ENCODE measurements around the gene BTRC.

BTRC gene

GRCh38 chr10:101560298-101561067 is 206.5 kb downstream of the BTRC start:
- Histone ChIP-seq H3K9ac (ENCODE audit: low read length) (no peak overlapping the region), H3K9me3 (ENCODE audit: control insufficient read depth, low read depth, low read length) (no peaks in the 10 kb centered on the region), H3K4me3 (ENCODE audit: low read length) (no peak overlapping the region), H3K36me3 (ENCODE audit: control insufficient read depth, low read depth, low read length) (no peaks in the 10 kb centered on the region), H3K4me1 (ENCODE audit: control insufficient read depth, low read depth, low read length) (no peaks in the 10 kb centered on the region), H3K27ac (ENCODE audit: low read length) (no peak overlapping the region), H3K27me3 (ENCODE audit: control insufficient read depth, insufficient read depth, low read length) (peaks cover 10% of the 10 kb centered on the region)

- no peak overlapping the region for H3K9ac ChIP-seq (ENCODE audit: low read length)
- H3K4me3 ChIP-seq (ENCODE audit: low read length): no peak overlapping the region
- no peaks in the 10 kb centered on the region for H3K9me3 ChIP-seq (ENCODE audit: control insufficient read depth, low read depth, low read length)
- no peaks in the 10 kb centered on the region for H3K4me1 ChIP-seq (ENCODE audit: control insufficient read depth, low read depth, low read length)
- no peaks in the 10 kb centered on the region for H3K36me3 ChIP-seq (ENCODE audit: control insufficient read depth, low read depth, low read length)
- H3K27ac ChIP-seq (ENCODE audit: low read length): no peak overlapping the region
- H3K27me3 ChIP-seq (ENCODE audit: control insufficient read depth, insufficient read depth, low read length): peaks cover 18% of the 10 kb centered on the region
Observed at GRCh38 chr10:101561068-101561915, 207.3 kb downstream of the BTRC start.

- Histone ChIP-seq H3K4me1 (ENCODE audit: control insufficient read depth, low read depth, low read length) (no peaks in the 10 kb centered on the region), H3K36me3 (ENCODE audit: control insufficient read depth, low read depth, low read length) (no peaks in the 10 kb centered on the region), H3K27ac (ENCODE audit: low read length) (no peak overlapping the region)
Observed at GRCh38 chr10:101562231-101562630, 208.3 kb downstream of the BTRC start.

GRCh38 chr10:101563007-101563406 is 209.0 kb downstream of the BTRC start:
- H3K4me1 ChIP-seq (ENCODE audit: control insufficient read depth, low read depth, low read length): no peaks in the 10 kb centered on the region
- H3K36me3 ChIP-seq (ENCODE audit: control insufficient read depth, low read depth, low read length): no peaks in the 10 kb centered on the region
- no peaks in the 10 kb centered on the region for H3K9me3 ChIP-seq (ENCODE audit: control insufficient read depth, low read depth, low read length)
- no peak overlapping the region for H3K9ac ChIP-seq (ENCODE audit: low read length)
- peaks cover 35% of the 10 kb centered on the region for H3K27me3 ChIP-seq (ENCODE audit: control insufficient read depth, insufficient read depth, low read length)
- no peak overlapping the region for H3K4me3 ChIP-seq (ENCODE audit: low read length)
- H3K27ac ChIP-seq (ENCODE audit: low read length): no peak overlapping the region

More at GRCh38 chr10:101562231-101562630, 208.3 kb downstream of the BTRC start:
- H3K4me3 ChIP-seq (ENCODE audit: low read length): no peak overlapping the region
- H3K27me3 ChIP-seq (ENCODE audit: control insufficient read depth, insufficient read depth, low read length): peaks cover 27% of the 10 kb centered on the region
- no peak overlapping the region for H3K9ac ChIP-seq (ENCODE audit: low read length)
- H3K9me3 ChIP-seq (ENCODE audit: control insufficient read depth, low read depth, low read length): no peaks in the 10 kb centered on the region

- H3K4me3 ChIP-seq (ENCODE audit: low read length): no peak overlapping the region
- H3K9me3 ChIP-seq (ENCODE audit: control insufficient read depth, low read depth, low read length): no peaks in the 10 kb centered on the region
- no peak overlapping the region for H3K27ac ChIP-seq (ENCODE audit: low read length)
- H3K9ac ChIP-seq (ENCODE audit: low read length): no peak overlapping the region
- H3K4me1 ChIP-seq (ENCODE audit: control insufficient read depth, low read depth, low read length): no peaks in the 10 kb centered on the region
- H3K36me3 ChIP-seq (ENCODE audit: control insufficient read depth, low read depth, low read length): no peaks in the 10 kb centered on the region
- H3K27me3 ChIP-seq (ENCODE audit: control insufficient read depth, insufficient read depth, low read length): peaks cover 40% of the 10 kb centered on the region
Observed at GRCh38 chr10:101563497-101564040, 209.6 kb downstream of the BTRC start.

GRCh38 chr10:101564490-101564991 is 210.6 kb downstream of the BTRC start:
- Histone ChIP-seq H3K4me1 (ENCODE audit: control insufficient read depth, low read depth, low read length) (no peaks in the 10 kb centered on the region), H3K36me3 (ENCODE audit: control insufficient read depth, low read depth, low read length) (no peaks in the 10 kb centered on the region), H3K27ac (ENCODE audit: low read length) (no peak overlapping the region), H3K4me3 (ENCODE audit: low read length) (no peak overlapping the region), H3K9ac (ENCODE audit: low read length) (no peak overlapping the region), H3K9me3 (ENCODE audit: control insufficient read depth, low read depth, low read length) (no peaks in the 10 kb centered on the region), H3K27me3 (ENCODE audit: control insufficient read depth, insufficient read depth, low read length) (peaks cover 50% of the 10 kb centered on the region)

GRCh38 chr10:101565370-101565900 is 211.5 kb downstream of the BTRC start:
- no peaks in the 10 kb centered on the region for H3K4me1 ChIP-seq (ENCODE audit: control insufficient read depth, low read depth, low read length)

GRCh38 chr10:101565936-101566332 is 212.0 kb downstream of the BTRC start:
- Histone ChIP-seq H3K4me3 (ENCODE audit: low read length) (no peak overlapping the region), H3K27me3 (ENCODE audit: control insufficient read depth, insufficient read depth, low read length) (peaks cover 61% of the 10 kb centered on the region), H3K9me3 (ENCODE audit: control insufficient read depth, low read depth, low read length) (no peaks in the 10 kb centered on the region), H3K27ac (ENCODE audit: low read length) (no peak overlapping the region), H3K4me1 (ENCODE audit: control insufficient read depth, low read depth, low read length) (no peaks in the 10 kb centered on the region), H3K36me3 (ENCODE audit: control insufficient read depth, low read depth, low read length) (no peaks in the 10 kb centered on the region), H3K9ac (ENCODE audit: low read length) (no peak overlapping the region)

More at GRCh38 chr10:101565370-101565900, 211.5 kb downstream of the BTRC start:
- Histone ChIP-seq H3K27me3 (ENCODE audit: control insufficient read depth, insufficient read depth, low read length) (peaks cover 56% of the 10 kb centered on the region), H3K36me3 (ENCODE audit: control insufficient read depth, low read depth, low read length) (no peaks in the 10 kb centered on the region), H3K27ac (ENCODE audit: low read length) (no peak overlapping the region), H3K9me3 (ENCODE audit: control insufficient read depth, low read depth, low read length) (no peaks in the 10 kb centered on the region), H3K4me3 (ENCODE audit: low read length) (no peak overlapping the region), H3K9ac (ENCODE audit: low read length) (no peak overlapping the region)

- no peak overlapping the region for H3K9ac ChIP-seq (ENCODE audit: low read length)
- H3K4me1 ChIP-seq (ENCODE audit: control insufficient read depth, low read depth, low read length): no peaks in the 10 kb centered on the region
- H3K27me3 ChIP-seq (ENCODE audit: control insufficient read depth, insufficient read depth, low read length): peaks cover 67% of the 10 kb centered on the region
- H3K27ac ChIP-seq (ENCODE audit: low read length): no peak overlapping the region
- no peaks in the 10 kb centered on the region for H3K36me3 ChIP-seq (ENCODE audit: control insufficient read depth, low read depth, low read length)
- H3K9me3 ChIP-seq (ENCODE audit: control insufficient read depth, low read depth, low read length): no peaks in the 10 kb centered on the region
- no peak overlapping the region for H3K4me3 ChIP-seq (ENCODE audit: low read length)
Observed at GRCh38 chr10:101566333-101567164, 212.6 kb downstream of the BTRC start.

GRCh38 chr10:101567165-101568006 is 213.4 kb downstream of the BTRC start:
- H3K36me3 ChIP-seq (ENCODE audit: control insufficient read depth, low read depth, low read length): no peaks in the 10 kb centered on the region
- no peak overlapping the region for H3K9ac ChIP-seq (ENCODE audit: low read length)
- peaks cover 75% of the 10 kb centered on the region for H3K27me3 ChIP-seq (ENCODE audit: control insufficient read depth, insufficient read depth, low read length)
- H3K4me1 ChIP-seq (ENCODE audit: control insufficient read depth, low read depth, low read length): no peaks in the 10 kb centered on the region
- no peaks in the 10 kb centered on the region for H3K9me3 ChIP-seq (ENCODE audit: control insufficient read depth, low read depth, low read length)
- no peak overlapping the region for H3K4me3 ChIP-seq (ENCODE audit: low read length)
- no peak overlapping the region for H3K27ac ChIP-seq (ENCODE audit: low read length)

All from iPS-18a (cell line).